ENCODE measurements around the gene ETV6. TPM values are rescaled to one million over a fixed set of nuclear protein-coding genes. Genes with fewer than 3 reads are reported as not detected.
"Not testable (repeated sequence)": the region's sequence is repeated elsewhere in the genome, so short reads cannot be mapped to it uniquely, and the experiment has no call there.

The ETV6 gene
- total RNA-seq, 4 donors from 2014 or later: 17.7 to 27.1 (median 25.0) TPM

- DNase-seq (ENCODE audit: low spot score in 2 of 2): no peak
- TF ChIP-seq CTCF (IDR thresholded peaks at IDR 0.05) (no peak), POLR2A (IDR thresholded peaks at IDR 0.05) (no peak)
- intact Hi-C loops (cut with DNase I; ENCODE audit: low total_unique reads): no loop called here
- no peak overlapping the region for H3K4me3 ChIP-seq (ENCODE audit: low read depth, poor library complexity, severe bottlenecking)
Observed at GRCh38 chr12:11907625-11908024, 258.2 kb downstream of the ETV6 start.

- H3K4me3 ChIP-seq (ENCODE audit: low read depth, poor library complexity, severe bottlenecking); DNase-seq (ENCODE audit: low spot score in 2 of 2); intact Hi-C loops (cut with DNase I; ENCODE audit: low total_unique reads): not testable (repeated sequence)
- WGBS, 2 donors: 91 to 92% methylated on average over 9 of the region's 9 CpGs
Observed at GRCh38 chr12:11909406-11909805, 259.9 kb downstream of the ETV6 start.

DNA sequence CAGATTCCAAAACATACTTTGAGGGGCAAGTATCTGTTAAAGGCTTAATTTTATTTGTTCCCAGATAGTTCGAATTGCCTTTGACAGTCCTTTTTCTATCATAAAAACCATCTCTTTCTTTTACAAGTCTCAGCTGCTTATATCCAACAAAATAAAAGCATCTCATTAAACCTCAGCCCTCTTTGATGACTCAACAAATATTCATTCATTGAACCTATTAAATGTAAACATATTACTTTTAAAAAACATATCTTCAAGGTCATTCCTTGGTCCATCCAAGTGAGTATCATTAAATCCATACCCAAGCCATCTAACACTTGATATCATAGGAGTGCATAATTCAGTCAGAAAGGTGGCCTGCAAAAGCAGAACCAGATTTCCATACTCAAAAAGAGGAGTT lies 266.6 kb downstream of the ETV6 start:
- intact Hi-C loops (cut with DNase I; ENCODE audit: low total_unique reads): no loop called here
- 86 to 95% methylated on average over 1 of the region's 1 CpG for WGBS, 2 donors
- TF ChIP-seq CTCF (IDR thresholded peaks at IDR 0.05): no peak
- no peak for TF ChIP-seq POLR2A (IDR thresholded peaks at IDR 0.05)
- H3K4me3 ChIP-seq (ENCODE audit: low read depth, poor library complexity, severe bottlenecking): no peak overlapping the region
- no peak for DNase-seq (ENCODE audit: low spot score in 2 of 2)

- TF ChIP-seq POLR2A (IDR thresholded peaks at IDR 0.05): no peak
- no peak for TF ChIP-seq CTCF (IDR thresholded peaks at IDR 0.05)
- WGBS, 2 donors: 59 to 85% methylated on average over 1 of the region's 1 CpG
- H3K4me3 ChIP-seq (ENCODE audit: low read depth, poor library complexity, severe bottlenecking): no peak overlapping the region
- intact Hi-C loops (cut with DNase I; ENCODE audit: low total_unique reads): no loop called here
- no peak for DNase-seq (ENCODE audit: low spot score in 2 of 2)
Observed at GRCh38 chr12:11916771-11917170, 267.3 kb downstream of the ETV6 start.

- TF ChIP-seq POLR2A (IDR thresholded peaks at IDR 0.05) (no peak), CTCF (IDR thresholded peaks at IDR 0.05) (no peak)
- WGBS, 2 donors: 50 to 59% methylated on average over 4 of the region's 4 CpGs
- intact Hi-C loops (cut with DNase I; ENCODE audit: low total_unique reads): no loop called here
- H3K4me3 ChIP-seq (ENCODE audit: low read depth, poor library complexity, severe bottlenecking): no peak overlapping the region
- no peak for DNase-seq (ENCODE audit: low spot score in 2 of 2)
Observed at GRCh38 chr12:11917501-11917900, 268.0 kb downstream of the ETV6 start.

GRCh38 chr12:11920231-11920630 lies 270.8 kb downstream of the ETV6 start:
- intact Hi-C loops (cut with DNase I; ENCODE audit: low total_unique reads): no loop called here
- no peak overlapping the region for H3K4me3 ChIP-seq (ENCODE audit: low read depth, poor library complexity, severe bottlenecking)
- 82 to 83% methylated on average over 4 of the region's 4 CpGs for WGBS, 2 donors
- TF ChIP-seq POLR2A (IDR thresholded peaks at IDR 0.05) (no peak), CTCF (IDR thresholded peaks at IDR 0.05) (no peak)
- DNase-seq (ENCODE audit: low spot score in 2 of 2): no peak

Measured in lower leg skin (tissue), 4 donors.